Measurements from ENCODE around the gene PCBP3.
A peak's percentile ranks its signal among the peaks of the same experiment; 100 is the strongest.

PCBP3 gene

GRCh38 chr21:45900034-45900868 is 256.7 kb downstream of the PCBP3 start:
- no peak for DNase-seq

- DNase-seq = no peak
Measured at GRCh38 chr21:45901061-45901690, 257.7 kb downstream of the PCBP3 start.

- no peak for DNase-seq
Measured at GRCh38 chr21:45902292-45902995, 258.9 kb downstream of the PCBP3 start.

- no peak for DNase-seq
Measured at GRCh38 chr21:45905196-45905595, 261.7 kb downstream of the PCBP3 start.

- no peak for DNase-seq
Measured at GRCh38 chr21:45906196-45906805, 262.8 kb downstream of the PCBP3 start.

- DNase-seq = no peak
Measured at GRCh38 chr21:45906859-45907258, 263.3 kb downstream of the PCBP3 start.

- DNase-seq = no peak
Measured at GRCh38 chr21:45908536-45909237, 265.2 kb downstream of the PCBP3 start.

GRCh38 chr21:45909238-45909988 is 265.9 kb downstream of the PCBP3 start:
- no peak for DNase-seq

- no peak for DNase-seq
Measured at GRCh38 chr21:45910155-45910547, 266.6 kb downstream of the PCBP3 start.

- DNase-seq = peak; percentile 50
Measured at GRCh38 chr21:45910548-45911221, 267.2 kb downstream of the PCBP3 start.

GRCh38 chr21:45911806-45912325 is 268.3 kb downstream of the PCBP3 start:
- DNase-seq = no peak

- no peak for DNase-seq
Measured at GRCh38 chr21:45912611-45913417, 269.3 kb downstream of the PCBP3 start.

GRCh38 chr21:45913418-45913765 is 269.9 kb downstream of the PCBP3 start:
- DNase-seq = no peak

- DNase-seq = no peak
Measured at GRCh38 chr21:45913886-45914285, 270.4 kb downstream of the PCBP3 start.

- DNase-seq = no peak
Measured at GRCh38 chr21:45914321-45914845, 270.9 kb downstream of the PCBP3 start.

GRCh38 chr21:45916011-45916840 is 272.7 kb downstream of the PCBP3 start:
- DNase-seq = peak; percentile 42

GRCh38 chr21:45917241-45917640 is 273.7 kb downstream of the PCBP3 start:
- no peak for DNase-seq

- no peak for DNase-seq
Measured at GRCh38 chr21:45918011-45918410, 274.5 kb downstream of the PCBP3 start.

GRCh38 chr21:45918835-45919447 is 275.4 kb downstream of the PCBP3 start:
- DNase-seq = peak; percentile 79
